K562 (cell line): Measurements from ENCODE around the gene B3GNT4. TPM values are rescaled to one million over a fixed set of nuclear protein-coding genes. Genes with fewer than 3 reads are reported as not detected.

Experiments used
- polyA plus RNA-seq, 8 experiments: library from polyadenylated mRNA; depleted of rRNA in 4 of 8; stranded (reverse) in 5 of 8; unstranded in 3 of 8; fragments of >200 nt; fragmentation: Nextera tagmentation in 2 of 8; fragmentation: Illumina TruSeq in 1 of 8; extraction: Ambion mirVana in 2 of 8; extraction: Trizol in 1 of 8; gene quantifications; 2 replicates each; pipeline versions ENCODE4 v1.2.1 to v1.2.3, GENCODE V29; 2011 to 2014; ENCODE audit warnings: inconsistent platforms in 1 of 8, missing spikeins in 1 of 8
- small RNA-seq: library from RNA; depleted of rRNA; stranded (forward); fragments of <200 nt; gene quantifications from one replicate; pipeline ENCODE3, GENCODE V24; 2014
- total RNA-seq, 7 experiments: library from RNA; depleted of rRNA in 6 of 7; stranded (reverse); fragments of >200 nt in 6 of 7; fragmentation: Illumina TruSeq in 2 of 7; extraction: Trizol in 2 of 7; gene quantifications; 2 replicates each; pipeline versions ENCODE4 v1.2.1 to v1.2.3, GENCODE V29; 2011 to 2021; ENCODE audit warnings: low replicate concordance in 1 of 7

B3GNT4 gene
- total and polyA plus RNA-seq, 9 of the 15 experiments (the other 6 are each of a cell fraction or from before 2014, with no cell fraction given), result 0.17 to 3.2 (median 1.3) TPM

Small RNAs within 50 kb of the gene (small RNA-seq; reads per million reads assigned to genes)
- gene DIABLO, result 2.2 reads per million, percentile 83 among the genes with 10 or more reads in this experiment

Other genes with a start within 250 kb of the B3GNT4 start
- 16.1 and 23.1 TPM in 2 replicates for gene BCL7A, start 181.8 kb upstream of the B3GNT4 start, total RNA-seq (2014; rRNA removed)
- gene BCL7A, start 181.8 kb upstream of the B3GNT4 start, total RNA-seq (2014; rRNA removed; fragmentation: Illumina TruSeq; extraction: Trizol), result 11.0 and 13.6 TPM in 2 replicates
- 14.9 TPM in 2 replicates for gene BCL7A, start 181.8 kb upstream of the B3GNT4 start, total RNA-seq (2015; rRNA removed; fragmentation: Illumina TruSeq; extraction: Trizol)
- 19.9 and 21.9 TPM in 2 replicates for gene BCL7A, start 181.8 kb upstream of the B3GNT4 start, total RNA-seq (2021)
- gene BCL7A, start 181.8 kb upstream of the B3GNT4 start, polyA plus RNA-seq (2011; rRNA removed), result 11.2 and 11.5 TPM in 2 replicates
- gene BCL7A, start 181.8 kb upstream of the B3GNT4 start, polyA plus RNA-seq (2014; fragmentation: Illumina TruSeq; extraction: Trizol), result 19.5 and 20.1 TPM in 2 replicates
- gene BCL7A, start 181.8 kb upstream of the B3GNT4 start, polyA plus RNA-seq (2014; fragmentation: Nextera tagmentation; extraction: Ambion mirVana), result under 1 TPM; 0.25 to 0.30 TPM
- gene BCL7A, start 181.8 kb upstream of the B3GNT4 start, polyA plus RNA-seq (2014; rRNA removed), result 16.8 and 17.1 TPM in 2 replicates
- gene MLXIP, start 125.0 kb upstream of the B3GNT4 start, total RNA-seq (2014; rRNA removed), result 14.7 and 36.9 TPM in 2 replicates
- gene MLXIP, start 125.0 kb upstream of the B3GNT4 start, total RNA-seq (2014; rRNA removed; fragmentation: Illumina TruSeq; extraction: Trizol), result 13.8 and 18.1 TPM in 2 replicates
- 25.8 and 28.9 TPM in 2 replicates for gene MLXIP, start 125.0 kb upstream of the B3GNT4 start, total RNA-seq (2015; rRNA removed; fragmentation: Illumina TruSeq; extraction: Trizol)
- 65.8 and 66.3 TPM in 2 replicates for gene MLXIP, start 125.0 kb upstream of the B3GNT4 start, total RNA-seq (2021)
- gene MLXIP, start 125.0 kb upstream of the B3GNT4 start, polyA plus RNA-seq (2011; rRNA removed), result 14.4 and 20.7 TPM in 2 replicates
- 40.7 and 46.7 TPM in 2 replicates for gene MLXIP, start 125.0 kb upstream of the B3GNT4 start, polyA plus RNA-seq (2014; fragmentation: Illumina TruSeq; extraction: Trizol)
- gene MLXIP, start 125.0 kb upstream of the B3GNT4 start, polyA plus RNA-seq (2014; fragmentation: Nextera tagmentation; extraction: Ambion mirVana), result 1 to 10 TPM; 2.2 to 3.8 TPM
- 26.0 and 26.5 TPM in 2 replicates for gene MLXIP, start 125.0 kb upstream of the B3GNT4 start, polyA plus RNA-seq (2014; rRNA removed)
- not detected in 2 replicates for gene IL31, start 29.5 kb upstream of the B3GNT4 start, total RNA-seq (2014; rRNA removed)
- gene IL31, start 29.5 kb upstream of the B3GNT4 start, total RNA-seq (2014; rRNA removed; fragmentation: Illumina TruSeq; extraction: Trizol), result not detected in 2 replicates
- gene IL31, start 29.5 kb upstream of the B3GNT4 start, total RNA-seq (2015; rRNA removed; fragmentation: Illumina TruSeq; extraction: Trizol), result not detected in 2 replicates
- gene IL31, start 29.5 kb upstream of the B3GNT4 start, total RNA-seq (2021), result not detected in 2 replicates
- not detected in 2 replicates for gene IL31, start 29.5 kb upstream of the B3GNT4 start, polyA plus RNA-seq (2011; rRNA removed)
- not detected in 2 replicates for gene IL31, start 29.5 kb upstream of the B3GNT4 start, polyA plus RNA-seq (2014; fragmentation: Illumina TruSeq; extraction: Trizol)
- gene IL31, start 29.5 kb upstream of the B3GNT4 start, polyA plus RNA-seq (2014; fragmentation: Nextera tagmentation; extraction: Ambion mirVana), result not detected
- gene IL31, start 29.5 kb upstream of the B3GNT4 start, polyA plus RNA-seq (2014; rRNA removed), result not detected in 2 replicates
- 0.12 TPM in 1 of 2 replicates, not detected in the other for gene LRRC43, start 20.6 kb upstream of the B3GNT4 start, total RNA-seq (2014; rRNA removed)
- gene LRRC43, start 20.6 kb upstream of the B3GNT4 start, total RNA-seq (2014; rRNA removed; fragmentation: Illumina TruSeq; extraction: Trizol), result not detected in 2 replicates
- not detected in 2 replicates for gene LRRC43, start 20.6 kb upstream of the B3GNT4 start, total RNA-seq (2015; rRNA removed; fragmentation: Illumina TruSeq; extraction: Trizol)
- gene LRRC43, start 20.6 kb upstream of the B3GNT4 start, total RNA-seq (2021), result not detected in 2 replicates
- gene LRRC43, start 20.6 kb upstream of the B3GNT4 start, polyA plus RNA-seq (2011; rRNA removed), result 0.16 TPM in 1 of 2 replicates, not detected in the other
- not detected in 2 replicates for gene LRRC43, start 20.6 kb upstream of the B3GNT4 start, polyA plus RNA-seq (2014; fragmentation: Illumina TruSeq; extraction: Trizol)
- gene LRRC43, start 20.6 kb upstream of the B3GNT4 start, polyA plus RNA-seq (2014; fragmentation: Nextera tagmentation; extraction: Ambion mirVana), result not detected
- gene LRRC43, start 20.6 kb upstream of the B3GNT4 start, polyA plus RNA-seq (2014; rRNA removed), result 0.19 and 0.84 TPM in 2 replicates
- 83.6 and 90.0 TPM in 2 replicates for gene DIABLO, start 22.3 kb downstream of the B3GNT4 start, total RNA-seq (2014; rRNA removed)
- gene DIABLO, start 22.3 kb downstream of the B3GNT4 start, total RNA-seq (2014; rRNA removed; fragmentation: Illumina TruSeq; extraction: Trizol), result 86.3 and 88.3 TPM in 2 replicates
- 80.4 and 86.2 TPM in 2 replicates for gene DIABLO, start 22.3 kb downstream of the B3GNT4 start, total RNA-seq (2015; rRNA removed; fragmentation: Illumina TruSeq; extraction: Trizol)
- gene DIABLO, start 22.3 kb downstream of the B3GNT4 start, total RNA-seq (2021), result 79.3 and 80.1 TPM in 2 replicates
- gene DIABLO, start 22.3 kb downstream of the B3GNT4 start, polyA plus RNA-seq (2011; rRNA removed), result 48.8 and 51.5 TPM in 2 replicates
- gene DIABLO, start 22.3 kb downstream of the B3GNT4 start, polyA plus RNA-seq (2014; fragmentation: Illumina TruSeq; extraction: Trizol), result 93.2 and 101 TPM in 2 replicates
- 10 to 100 TPM; 37.3 to 57.9 TPM for gene DIABLO, start 22.3 kb downstream of the B3GNT4 start, polyA plus RNA-seq (2014; fragmentation: Nextera tagmentation; extraction: Ambion mirVana)
- gene DIABLO, start 22.3 kb downstream of the B3GNT4 start, polyA plus RNA-seq (2014; rRNA removed), result 72.4 and 75.4 TPM in 2 replicates
- 27.3 and 34.9 TPM in 2 replicates for gene VPS33A, start 62.8 kb downstream of the B3GNT4 start, total RNA-seq (2014; rRNA removed)
- gene VPS33A, start 62.8 kb downstream of the B3GNT4 start, total RNA-seq (2014; rRNA removed; fragmentation: Illumina TruSeq; extraction: Trizol), result 27.0 and 31.3 TPM in 2 replicates
- gene VPS33A, start 62.8 kb downstream of the B3GNT4 start, total RNA-seq (2015; rRNA removed; fragmentation: Illumina TruSeq; extraction: Trizol), result 25.0 and 25.3 TPM in 2 replicates
- gene VPS33A, start 62.8 kb downstream of the B3GNT4 start, total RNA-seq (2021), result 33.4 and 34.3 TPM in 2 replicates
- 17.5 and 23.5 TPM in 2 replicates for gene VPS33A, start 62.8 kb downstream of the B3GNT4 start, polyA plus RNA-seq (2011; rRNA removed)
- 32.9 and 33.2 TPM in 2 replicates for gene VPS33A, start 62.8 kb downstream of the B3GNT4 start, polyA plus RNA-seq (2014; fragmentation: Illumina TruSeq; extraction: Trizol)
- gene VPS33A, start 62.8 kb downstream of the B3GNT4 start, polyA plus RNA-seq (2014; fragmentation: Nextera tagmentation; extraction: Ambion mirVana), result 10 to 100 TPM; 10.6 to 14.9 TPM
- 23.0 and 23.6 TPM in 2 replicates for gene VPS33A, start 62.8 kb downstream of the B3GNT4 start, polyA plus RNA-seq (2014; rRNA removed)
- 19.7 and 20.1 TPM in 2 replicates for gene CLIP1, start 219.0 kb downstream of the B3GNT4 start, total RNA-seq (2014; rRNA removed)
- 29.6 and 39.5 TPM in 2 replicates for gene CLIP1, start 219.0 kb downstream of the B3GNT4 start, total RNA-seq (2014; rRNA removed; fragmentation: Illumina TruSeq; extraction: Trizol)
- gene CLIP1, start 219.0 kb downstream of the B3GNT4 start, total RNA-seq (2015; rRNA removed; fragmentation: Illumina TruSeq; extraction: Trizol), result 33.3 and 33.9 TPM in 2 replicates
- gene CLIP1, start 219.0 kb downstream of the B3GNT4 start, total RNA-seq (2021), result 24.9 and 27.8 TPM in 2 replicates
- 31.9 and 34.5 TPM in 2 replicates for gene CLIP1, start 219.0 kb downstream of the B3GNT4 start, polyA plus RNA-seq (2011; rRNA removed)
- gene CLIP1, start 219.0 kb downstream of the B3GNT4 start, polyA plus RNA-seq (2014; fragmentation: Illumina TruSeq; extraction: Trizol), result 27.3 and 27.6 TPM in 2 replicates
- gene CLIP1, start 219.0 kb downstream of the B3GNT4 start, polyA plus RNA-seq (2014; fragmentation: Nextera tagmentation; extraction: Ambion mirVana), result 1 to 10 TPM; 5.8 to 6.1 TPM
- gene CLIP1, start 219.0 kb downstream of the B3GNT4 start, polyA plus RNA-seq (2014; rRNA removed), result 19.1 and 21.2 TPM in 2 replicates